Stimulated activated naive B cell treated with anti-CD40 and anti-IgM and Interleukin-4, amounts not matched to agents 10 μg/mL and 1 μg/mL and 100 μg/mL, for 72 hours (primary cell): ENCODE results near the gene BACH1.

Source experiments
- ATAC-seq, 2 donors: fragments of 150-1000 bp; cut with Tn5 transposase; replicated peaks; 2 replicates each; pipeline ENCODE4 v1.10.0; 2021; ENCODE audit warnings: moderate library complexity in 1 of 2
- DNase-seq: peaks from one replicate; pipeline ENCODE4 v3.0.0; 2021
- H3K27ac Mint-ChIP-seq: one replicate; pipeline ENCODE4 v1.8.0; 2022; ENCODE audit warnings: mild to moderate bottlenecking, mixed read lengths
- H3K27me3 Mint-ChIP-seq, 2 donors: one replicate each; pipeline ENCODE4 v1.8.0; 2022; ENCODE audit warnings: mixed read lengths in 2 of 2
- H3K36me3 Mint-ChIP-seq, 2 donors: one replicate each; pipeline ENCODE4 v1.8.0; 2022; ENCODE audit warnings: mixed read lengths in 2 of 2, mild to moderate bottlenecking in 1 of 2
- H3K4me1 Mint-ChIP-seq, 2 donors: one replicate each; pipeline ENCODE4 v1.8.0; 2022; ENCODE audit warnings: mixed read lengths in 2 of 2, mild to moderate bottlenecking in 1 of 2
- H3K4me3 Mint-ChIP-seq, 2 donors: one replicate each; pipeline ENCODE4 v1.8.0; 2022; ENCODE audit warnings: mild to moderate bottlenecking in 2 of 2, mixed read lengths in 2 of 2, moderate library complexity in 1 of 2
- H3K9me3 Mint-ChIP-seq, 2 donors: one replicate each; pipeline ENCODE4 v1.8.0; 2022; ENCODE audit warnings: mixed read lengths in 2 of 2, mild to moderate bottlenecking in 1 of 2

BACH1 gene

GRCh38 chr21:29332461-29333362 is 34.0 kb downstream of the BACH1 start:
- DNase-seq (no peak), ATAC-seq (no peak)
- Mint-ChIP-seq H3K9me3 (no peaks in the 10 kb centered on the region), H3K4me1 (peaks cover 13 to 26% of the 10 kb centered on the region in 2 donors), H3K27ac (no peak overlapping the region), H3K36me3 (peaks cover 31 to 47% of the 10 kb centered on the region in 2 donors), H3K27me3 (no peaks in the 10 kb centered on the region), H3K4me3 (no peak overlapping the region)

GRCh38 chr21:29333406-29333805 is 34.7 kb downstream of the BACH1 start:
- Mint-ChIP-seq H3K4me3 (no peak overlapping the region), H3K27me3 (no peaks in the 10 kb centered on the region), H3K27ac (no peak overlapping the region), H3K9me3 (no peaks in the 10 kb centered on the region), H3K36me3 (peaks cover 30 to 46% of the 10 kb centered on the region in 2 donors), H3K4me1 (peaks cover 13 to 26% of the 10 kb centered on the region in 2 donors)
- ATAC-seq = no peak
- DNase-seq = no peak

GRCh38 chr21:29334717-29335428 is 36.2 kb downstream of the BACH1 start:
- no peaks in the 10 kb centered on the region for H3K27me3 Mint-ChIP-seq
- ATAC-seq (no peak), DNase-seq (no peak)
- H3K4me1 Mint-ChIP-seq = peaks cover 13 to 28% of the 10 kb centered on the region in 2 donors
- H3K36me3 Mint-ChIP-seq = peaks cover 27 to 43% of the 10 kb centered on the region in 2 donors
- H3K27ac Mint-ChIP-seq = no peak overlapping the region
- H3K4me3 Mint-ChIP-seq = no peak overlapping the region
- no peaks in the 10 kb centered on the region for H3K9me3 Mint-ChIP-seq

- H3K4me1 Mint-ChIP-seq = peaks cover 13 to 31% of the 10 kb centered on the region in 2 donors
- no peaks in the 10 kb centered on the region for H3K27me3 Mint-ChIP-seq
- H3K4me3 Mint-ChIP-seq = no peak overlapping the region
- H3K27ac Mint-ChIP-seq = no peak overlapping the region
- ATAC-seq = no peak
- H3K9me3 Mint-ChIP-seq = no peaks in the 10 kb centered on the region
- H3K36me3 Mint-ChIP-seq = peaks cover 23 to 39% of the 10 kb centered on the region in 2 donors
- DNase-seq = no peak
Measured at GRCh38 chr21:29335720-29336119, 37.0 kb downstream of the BACH1 start.

GRCh38 chr21:29338256-29338655 is 39.5 kb downstream of the BACH1 start:
- no peaks in the 10 kb centered on the region for H3K27me3 Mint-ChIP-seq

GRCh38 chr21:29340228-29340627 is 41.5 kb downstream of the BACH1 start:
- H3K36me3 Mint-ChIP-seq = peaks cover 20 to 37% of the 10 kb centered on the region in 2 donors
- H3K4me1 Mint-ChIP-seq = peaks cover 5 to 11% of the 10 kb centered on the region in 2 donors
- ATAC-seq (no peak), DNase-seq (no peak)
- H3K27me3 Mint-ChIP-seq = no peaks in the 10 kb centered on the region
- no peaks in the 10 kb centered on the region for H3K9me3 Mint-ChIP-seq
- H3K4me3 Mint-ChIP-seq = no peak overlapping the region
- H3K27ac Mint-ChIP-seq = no peak overlapping the region

More at GRCh38 chr21:29338256-29338655, 39.5 kb downstream of the BACH1 start:
- DNase-seq = no peak
- Mint-ChIP-seq H3K4me1 (peaks cover 5 to 17% of the 10 kb centered on the region in 2 donors), H3K36me3 (peaks cover 27 to 31% of the 10 kb centered on the region in 2 donors), H3K9me3 (no peaks in the 10 kb centered on the region), H3K27ac (no peak overlapping the region), H3K4me3 (no peak overlapping the region)
- no peak for ATAC-seq

- Mint-ChIP-seq H3K27me3 (no peaks in the 10 kb centered on the region), H3K4me3 (no peak overlapping the region), H3K36me3 (peaks cover 16 to 36% of the 10 kb centered on the region in 2 donors), H3K27ac (peak overlapping the region; percentile 69), H3K4me1 (peaks cover 13 to 21% of the 10 kb centered on the region in 2 donors), H3K9me3 (peaks cover 0 to 5% of the 10 kb centered on the region in 2 donors)
- ATAC-seq = peak in 1 of 2 donors; percentile 54
- no peak for DNase-seq
Measured at GRCh38 chr21:29342363-29342957, 43.7 kb downstream of the BACH1 start.

GRCh38 chr21:29343519-29343918 is 44.8 kb downstream of the BACH1 start:
- ATAC-seq (no peak), DNase-seq (no peak)
- no peak overlapping the region for H3K4me3 Mint-ChIP-seq
- peaks cover 0 to 5% of the 10 kb centered on the region in 2 donors for H3K9me3 Mint-ChIP-seq
- no peak overlapping the region for H3K27ac Mint-ChIP-seq
- peaks cover 16 to 37% of the 10 kb centered on the region in 2 donors for H3K36me3 Mint-ChIP-seq
- no peaks in the 10 kb centered on the region for H3K27me3 Mint-ChIP-seq
- H3K4me1 Mint-ChIP-seq = peaks cover 22 to 32% of the 10 kb centered on the region in 2 donors

GRCh38 chr21:29346281-29346680 is 47.6 kb downstream of the BACH1 start:
- Mint-ChIP-seq H3K27me3 (no peaks in the 10 kb centered on the region), H3K9me3 (peaks cover 0 to 5% of the 10 kb centered on the region in 2 donors), H3K4me1 (peaks cover 28 to 36% of the 10 kb centered on the region in 2 donors), H3K36me3 (peaks cover 18 to 45% of the 10 kb centered on the region in 2 donors), H3K27ac (peak overlapping the region; percentile 82), H3K4me3 (peak overlapping the region; percentile 4 to 55)
- DNase-seq (no peak), ATAC-seq (no peak)

- H3K27ac Mint-ChIP-seq = peak overlapping the region; percentile 82
- ATAC-seq = no peak
- H3K36me3 Mint-ChIP-seq = peaks cover 22 to 49% of the 10 kb centered on the region in 2 donors
Measured at GRCh38 chr21:29346771-29347170, 48.0 kb downstream of the BACH1 start.

GRCh38 chr21:29347274-29347681 is 48.6 kb downstream of the BACH1 start:
- Mint-ChIP-seq H3K36me3 (peaks cover 19 to 45% of the 10 kb centered on the region in 2 donors), H3K9me3 (peaks cover 0 to 5% of the 10 kb centered on the region in 2 donors), H3K4me1 (peaks cover 28 to 36% of the 10 kb centered on the region in 2 donors), H3K27me3 (no peaks in the 10 kb centered on the region), H3K27ac (no peak overlapping the region), H3K4me3 (peak overlapping the region; percentile 21 to 30)
- no peak for DNase-seq
- ATAC-seq = no peak

More at GRCh38 chr21:29346771-29347170, 48.0 kb downstream of the BACH1 start:
- no peaks in the 10 kb centered on the region for H3K27me3 Mint-ChIP-seq
- no peak for DNase-seq
- peaks cover 28 to 36% of the 10 kb centered on the region in 2 donors for H3K4me1 Mint-ChIP-seq
- peaks cover 0 to 5% of the 10 kb centered on the region in 2 donors for H3K9me3 Mint-ChIP-seq
- H3K4me3 Mint-ChIP-seq = peak overlapping the region; percentile 4 to 55

GRCh38 chr21:29349702-29350101 is 51.0 kb downstream of the BACH1 start:
- no peak overlapping the region for H3K4me3 Mint-ChIP-seq
- H3K36me3 Mint-ChIP-seq = peaks cover 36 to 52% of the 10 kb centered on the region in 2 donors
- no peaks in the 10 kb centered on the region for H3K27me3 Mint-ChIP-seq
- peaks cover 25 to 36% of the 10 kb centered on the region in 2 donors for H3K4me1 Mint-ChIP-seq
- no peak overlapping the region for H3K27ac Mint-ChIP-seq
- DNase-seq (no peak), ATAC-seq (no peak)
- H3K9me3 Mint-ChIP-seq = peaks cover 12 to 19% of the 10 kb centered on the region in 2 donors

GRCh38 chr21:29350246-29350779 is 51.6 kb downstream of the BACH1 start:
- no peak for DNase-seq
- no peaks in the 10 kb centered on the region for H3K27me3 Mint-ChIP-seq
- H3K36me3 Mint-ChIP-seq = peaks cover 37 to 56% of the 10 kb centered on the region in 2 donors

GRCh38 chr21:29351691-29352090 is 53.0 kb downstream of the BACH1 start:
- ATAC-seq = no peak
- no peak overlapping the region for H3K27ac Mint-ChIP-seq
- no peak overlapping the region for H3K4me3 Mint-ChIP-seq
- no peak for DNase-seq
- no peaks in the 10 kb centered on the region for H3K27me3 Mint-ChIP-seq
- peaks cover 15 to 17% of the 10 kb centered on the region in 2 donors for H3K9me3 Mint-ChIP-seq
- H3K4me1 Mint-ChIP-seq = peaks cover 22 to 29% of the 10 kb centered on the region in 2 donors
- H3K36me3 Mint-ChIP-seq = peaks cover 37 to 58% of the 10 kb centered on the region in 2 donors

More at GRCh38 chr21:29350246-29350779, 51.6 kb downstream of the BACH1 start:
- Mint-ChIP-seq H3K9me3 (peaks cover 13 to 21% of the 10 kb centered on the region in 2 donors), H3K4me3 (no peak overlapping the region), H3K27ac (no peak overlapping the region), H3K4me1 (peaks cover 25 to 36% of the 10 kb centered on the region in 2 donors)
- ATAC-seq = no peak
